Measurements from ENCODE around the gene WSCD2. TPM values are rescaled to one million over a fixed set of nuclear protein-coding genes. Genes with fewer than 3 reads are reported as not detected.

WSCD2 gene
- polyA plus RNA-seq, 1 of the 3 experiments (the other 2 are of a cell fraction) = 0.03 TPM

DNA sequence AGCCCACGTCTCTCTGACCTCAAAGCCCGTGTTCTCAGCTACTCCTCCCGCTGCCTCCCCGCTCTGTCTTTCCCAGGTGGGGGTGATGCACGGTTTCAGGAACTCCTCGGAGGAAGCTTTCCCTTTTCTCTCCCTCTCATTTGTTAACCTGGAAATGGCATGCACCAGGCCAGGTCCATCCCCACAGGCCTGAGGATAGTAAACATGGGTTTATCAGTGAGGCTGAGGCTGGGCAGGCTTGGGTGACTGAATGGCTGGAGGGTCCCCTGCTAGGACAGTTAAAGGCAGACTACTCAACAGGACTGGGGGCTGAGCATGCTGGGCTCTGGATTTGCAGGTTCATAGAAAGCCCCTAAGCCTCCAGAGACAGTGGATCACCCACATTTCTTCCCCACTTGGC, 7.6 kb downstream of the WSCD2 start:
- Histone ChIP-seq H3K4me2 (no peak overlapping the region), H3K36me3 (replicated peaks in 1 of 2; ENCODE audit: control insufficient read depth in 1 of 2, insufficient read depth in 2 of 2, low read length in 1 of 2) (no peaks in the 10 kb centered on the region), H3K27ac (ENCODE audit: low read depth in 2 of 2, low read length in 1 of 2) (no peak overlapping the region), H3F3A (replicated peaks; ENCODE audit: insufficient read depth) (no peaks in the 10 kb centered on the region), H3K9me2 (no peaks in the 10 kb centered on the region), H2AFZ (ENCODE audit: low read depth) (no peak overlapping the region), H3K79me2 (ENCODE audit: insufficient read depth) (no peaks in the 10 kb centered on the region), H4K20me1 (ENCODE audit: insufficient read depth) (no peaks in the 10 kb centered on the region), H3K9ac (no peak overlapping the region), H3K4me1 (ENCODE audit: control insufficient read depth in 1 of 2, insufficient read depth in 2 of 2, low read depth in 1 of 2, low read length in 1 of 2) (peaks cover 0 to 16% of the 10 kb centered on the region in 2 experiments; a peak in 1 of 4 replicates), H3K9me3 (no peaks in the 10 kb centered on the region), H3K27me3 (ENCODE audit: insufficient read depth) (no peaks in the 10 kb centered on the region), H3K4me3 (ENCODE audit: low read depth in 2 of 2, low read length in 1 of 2) (no peak overlapping the region)
- CTCF ChIA-PET = interaction anchor here (1.4 to 2.4 kb wide), 4 partner anchors 10 to 375 kb away, joined by 5 to 8 read pairs (median 6); no protein-coding TSS in a partner anchor
- POLR2A ChIA-PET = no interaction called here
- DNase-seq = no peak
- no peak for TF ChIP-seq FOXM1 (IDR thresholded peaks at IDR 0.05; ENCODE audit: low read depth)
- no peak for TF ChIP-seq RCOR1 (IDR thresholded peaks at IDR 0.05; ENCODE audit: low read length)
- TF ChIP-seq, protein P1, sequence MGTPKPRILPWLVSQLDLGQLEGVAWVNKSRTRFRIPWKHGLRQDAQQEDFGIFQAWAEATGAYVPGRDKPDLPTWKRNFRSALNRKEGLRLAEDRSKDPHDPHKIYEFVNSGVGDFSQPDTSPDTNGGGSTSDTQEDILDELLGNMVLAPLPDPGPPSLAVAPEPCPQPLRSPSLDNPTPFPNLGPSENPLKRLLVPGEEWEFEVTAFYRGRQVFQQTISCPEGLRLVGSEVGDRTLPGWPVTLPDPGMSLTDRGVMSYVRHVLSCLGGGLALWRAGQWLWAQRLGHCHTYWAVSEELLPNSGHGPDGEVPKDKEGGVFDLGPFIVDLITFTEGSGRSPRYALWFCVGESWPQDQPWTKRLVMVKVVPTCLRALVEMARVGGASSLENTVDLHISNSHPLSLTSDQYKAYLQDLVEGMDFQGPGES (IDR thresholded peaks at IDR 0.05; ENCODE audit: low read depth, low read length) = no peak
- no peak for TF ChIP-seq TAF1 (IDR thresholded peaks at IDR 0.05; ENCODE audit: borderline replicate concordance, low read depth, low read length)
- TF ChIP-seq GATA2 (CRISPR knock-in tag; IDR thresholded peaks at IDR 0.05) = no peak
- TF ChIP-seq, protein P2, sequence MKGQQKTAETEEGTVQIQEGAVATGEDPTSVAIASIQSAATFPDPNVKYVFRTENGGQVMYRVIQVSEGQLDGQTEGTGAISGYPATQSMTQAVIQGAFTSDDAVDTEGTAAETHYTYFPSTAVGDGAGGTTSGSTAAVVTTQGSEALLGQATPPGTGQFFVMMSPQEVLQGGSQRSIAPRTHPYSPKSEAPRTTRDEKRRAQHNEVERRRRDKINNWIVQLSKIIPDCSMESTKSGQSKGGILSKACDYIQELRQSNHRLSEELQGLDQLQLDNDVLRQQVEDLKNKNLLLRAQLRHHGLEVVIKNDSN (IDR thresholded peaks at IDR 0.05; ENCODE audit: borderline replicate concordance, low read depth) = no peak
- no peak for TF ChIP-seq CHD2 (IDR thresholded peaks at IDR 0.05; ENCODE audit: low read length, partially characterized antibody)
- TF ChIP-seq RXRA (IDR thresholded peaks at IDR 0.05; ENCODE audit: borderline replicate concordance, low read depth) = no peak
- TF ChIP-seq SMC3 (IDR thresholded peaks at IDR 0.05; ENCODE audit: low read depth, low read length) = no peak
- 14% methylated on average over 6 of the region's 6 CpGs for WGBS (ENCODE audit: low lambda C conversion rate)

DNA sequence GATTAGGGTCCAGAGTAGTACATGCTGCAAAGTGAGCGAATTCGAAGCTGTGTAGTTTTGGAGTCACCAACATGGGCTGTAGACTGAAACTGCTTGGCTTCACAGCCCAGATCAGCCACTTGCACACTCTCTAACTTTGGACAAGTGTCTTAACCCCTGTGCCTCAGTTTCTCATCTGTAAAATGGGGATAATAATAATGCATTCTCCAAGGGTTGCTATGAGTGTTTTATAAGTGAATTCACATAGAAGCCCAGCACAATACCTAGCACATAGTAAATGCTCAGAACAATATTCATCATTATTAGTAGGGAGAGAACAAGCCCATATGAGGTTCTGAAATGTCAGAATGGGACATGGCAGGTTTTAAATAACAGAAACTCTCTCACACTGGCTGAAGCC, 10.4 kb downstream of the WSCD2 start:
- WGBS (ENCODE audit: low lambda C conversion rate) = 46% methylated on average over 2 of the region's 2 CpGs
- ChIA-PET CTCF (interaction anchor here (1.4 to 5.1 kb wide), 3 partner anchors 9 to 147 kb away, joined by 3 to 33 read pairs (median 7); partner anchors contain the start of gene WSCD2), POLR2A (no interaction called here)

More for the DNA sequence above, 10.4 kb downstream of the WSCD2 start:
- no peaks in the 10 kb centered on the region for H3F3A ChIP-seq (replicated peaks; ENCODE audit: insufficient read depth)
- DNase-seq = no peak
- peaks cover 0 to 8% of the 10 kb centered on the region in 2 experiments; a peak in 1 of 4 replicates for H3K4me1 ChIP-seq (ENCODE audit: control insufficient read depth in 1 of 2, insufficient read depth in 2 of 2, low read depth in 1 of 2, low read length in 1 of 2)
- H3K79me2 ChIP-seq (ENCODE audit: insufficient read depth) = no peaks in the 10 kb centered on the region
- H3K4me3 ChIP-seq (ENCODE audit: low read depth in 2 of 2, low read length in 1 of 2) = no peak overlapping the region
- no peaks in the 10 kb centered on the region for H3K9me2 ChIP-seq
- H3K27me3 ChIP-seq (ENCODE audit: insufficient read depth) = no peaks in the 10 kb centered on the region
- H3K4me2 ChIP-seq = no peak overlapping the region
- H3K9ac ChIP-seq = no peak overlapping the region
- H3K36me3 ChIP-seq (replicated peaks in 1 of 2; ENCODE audit: control insufficient read depth in 1 of 2, insufficient read depth in 2 of 2, low read length in 1 of 2) = no peaks in the 10 kb centered on the region
- TF ChIP-seq FOXJ3 (CRISPR knock-in tag; IDR thresholded peaks at IDR 0.05) = no peak
- no peak for TF ChIP-seq SIN3A (IDR thresholded peaks at IDR 0.05; ENCODE audit: borderline replicate concordance, low read depth, low read length)
- TF ChIP-seq NFIC (IDR thresholded peaks at IDR 0.05; ENCODE audit: borderline replicate concordance) = no peak
- TF ChIP-seq, protein P3, sequence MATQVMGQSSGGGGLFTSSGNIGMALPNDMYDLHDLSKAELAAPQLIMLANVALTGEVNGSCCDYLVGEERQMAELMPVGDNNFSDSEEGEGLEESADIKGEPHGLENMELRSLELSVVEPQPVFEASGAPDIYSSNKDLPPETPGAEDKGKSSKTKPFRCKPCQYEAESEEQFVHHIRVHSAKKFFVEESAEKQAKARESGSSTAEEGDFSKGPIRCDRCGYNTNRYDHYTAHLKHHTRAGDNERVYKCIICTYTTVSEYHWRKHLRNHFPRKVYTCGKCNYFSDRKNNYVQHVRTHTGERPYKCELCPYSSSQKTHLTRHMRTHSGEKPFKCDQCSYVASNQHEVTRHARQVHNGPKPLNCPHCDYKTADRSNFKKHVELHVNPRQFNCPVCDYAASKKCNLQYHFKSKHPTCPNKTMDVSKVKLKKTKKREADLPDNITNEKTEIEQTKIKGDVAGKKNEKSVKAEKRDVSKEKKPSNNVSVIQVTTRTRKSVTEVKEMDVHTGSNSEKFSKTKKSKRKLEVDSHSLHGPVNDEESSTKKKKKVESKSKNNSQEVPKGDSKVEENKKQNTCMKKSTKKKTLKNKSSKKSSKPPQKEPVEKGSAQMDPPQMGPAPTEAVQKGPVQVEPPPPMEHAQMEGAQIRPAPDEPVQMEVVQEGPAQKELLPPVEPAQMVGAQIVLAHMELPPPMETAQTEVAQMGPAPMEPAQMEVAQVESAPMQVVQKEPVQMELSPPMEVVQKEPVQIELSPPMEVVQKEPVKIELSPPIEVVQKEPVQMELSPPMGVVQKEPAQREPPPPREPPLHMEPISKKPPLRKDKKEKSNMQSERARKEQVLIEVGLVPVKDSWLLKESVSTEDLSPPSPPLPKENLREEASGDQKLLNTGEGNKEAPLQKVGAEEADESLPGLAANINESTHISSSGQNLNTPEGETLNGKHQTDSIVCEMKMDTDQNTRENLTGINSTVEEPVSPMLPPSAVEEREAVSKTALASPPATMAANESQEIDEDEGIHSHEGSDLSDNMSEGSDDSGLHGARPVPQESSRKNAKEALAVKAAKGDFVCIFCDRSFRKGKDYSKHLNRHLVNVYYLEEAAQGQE (IDR thresholded peaks at IDR 0.05; ENCODE audit: low read depth, low read length) = no peak
- no peak for TF ChIP-seq YY1 (IDR thresholded peaks at IDR 0.05; ENCODE audit: low read depth)
- TF ChIP-seq, protein P1 (IDR thresholded peaks at IDR 0.05; ENCODE audit: low read depth, low read length) = no peak
- TF ChIP-seq, protein P2 (IDR thresholded peaks at IDR 0.05; ENCODE audit: borderline replicate concordance, low read depth) = no peak
- TF ChIP-seq TEAD4 (IDR thresholded peaks at IDR 0.05; ENCODE audit: borderline replicate concordance, insufficient read depth) = no peak
- no peak for TF ChIP-seq JUND (IDR thresholded peaks at IDR 0.05)
- H3K9me3 ChIP-seq = no peaks in the 10 kb centered on the region
- no peak overlapping the region for H2AFZ ChIP-seq (ENCODE audit: low read depth)
- no peaks in the 10 kb centered on the region for H4K20me1 ChIP-seq (ENCODE audit: insufficient read depth)
- H3K27ac ChIP-seq (ENCODE audit: low read depth in 2 of 2, low read length in 1 of 2) = no peak overlapping the region

Measured in SK-N-SH (cell line).